B cell (primary cell): ENCODE data around the gene KYNU. TPM values are rescaled to one million over a fixed set of nuclear protein-coding genes. Genes with fewer than 3 reads are reported as not detected.

Experiments used
- ATAC-seq: fragments of 200-7000 bp; cut with Tn5 transposase; one replicate; pipeline ENCODE4 v1.10.0; 2021; ENCODE audit warnings: low read depth, mild to moderate bottlenecking, moderate number of reproducible peaks, moderate library complexity
- CTCF ChIA-PET: fragments of 350-600 bp; sonication (Branson Sonifier 250); formaldehyde crosslinking; loops from one replicate; lab custom pipeline; 2021; ENCODE audit warnings: antibody characterized with exemption, inconsistent platforms; lab: Charles Lee
- POLR2A ChIA-PET: fragments of 350-600 bp; sonication (Branson Sonifier 250); formaldehyde crosslinking; loops from one replicate; lab custom pipeline; 2021; ENCODE audit warnings: antibody characterized with exemption; lab: Charles Lee
- DNase-seq: peaks from one replicate; pipeline ENCODE4 v3.0.0; 2013
- H2AFZ ChIP-seq: 2 replicates; pipeline ENCODE4 v1.6.1; 2012; ENCODE audit warnings: mild to moderate bottlenecking, low read depth, low read length; ENCODE audit not compliant: insufficient read depth, poor library complexity, severe bottlenecking
- H3K27ac ChIP-seq, 2 donors: 1 replicate in 1 of 2; 2 replicates in 1 of 2; pipeline ENCODE4 v1.5.1; 2012 to 2013; ENCODE audit warnings: low read length in 2 of 2, mild to moderate bottlenecking in 2 of 2, moderate library complexity in 1 of 2
- H3K27me3 ChIP-seq, 4 experiments: fragments of 200-600 bp in 1 of 4; sonication (generic) in 1 of 4; replicated peaks in 1 of 4; 1 replicate in 2 of 4; 2 replicates in 2 of 4; pipeline versions ENCODE4 v1.6.1 to v1.7.0; 2013 to 2016; ENCODE audit warnings: low read length in 3 of 4, mild to moderate bottlenecking in 2 of 4, mixed read lengths in 1 of 4, moderate library complexity in 1 of 4; ENCODE audit not compliant: insufficient read depth in 4 of 4, control insufficient read depth in 3 of 4; ENCODE audit errors: control extremely low read depth in 1 of 4
- H3K36me3 ChIP-seq, 2 experiments: replicated peaks in 1 of 2; 1 replicate in 1 of 2; 2 replicates in 1 of 2; pipeline versions ENCODE4 v1.6.1 to v1.7.1; 2013; ENCODE audit warnings: low read length in 1 of 2; ENCODE audit not compliant: insufficient read depth in 2 of 2, control insufficient read depth in 1 of 2; ENCODE audit errors: control extremely low read depth in 1 of 2, extremely low read depth in 1 of 2
- H3K4me1 ChIP-seq, 2 donors: fragments of 200-600 bp in 1 of 2; sonication (generic) in 1 of 2; 1 replicate in 1 of 2; 2 replicates in 1 of 2; pipeline versions ENCODE4 v1.5.1 to v1.6.1; 2013 to 2017; ENCODE audit warnings: low read length in 2 of 2; ENCODE audit not compliant: control insufficient read depth in 2 of 2, insufficient read depth in 2 of 2
- H3K4me2 ChIP-seq: replicated peaks from 2 replicates; pipeline ENCODE3; 2012; ENCODE audit warnings: mild to moderate bottlenecking, low read depth, low read length; ENCODE audit not compliant: poor library complexity, severe bottlenecking
- H3K4me3 ChIP-seq, 5 experiments: fragments of 200-600 bp in 1 of 5; sonication (generic) in 1 of 5; 1 replicate in 3 of 5; 2 replicates in 2 of 5; pipeline versions ENCODE4 v1.5.1 to v1.7.0; 2011 to 2016; ENCODE audit warnings: low read length in 4 of 5, mild to moderate bottlenecking in 4 of 5, low read depth in 2 of 5, control low read depth in 1 of 5, moderate library complexity in 1 of 5; ENCODE audit not compliant: insufficient read depth in 1 of 5; ENCODE audit errors: control extremely low read depth in 1 of 5, extremely low read depth in 1 of 5
- H3K79me2 ChIP-seq: fragments of 200-600 bp; sonication (generic); one replicate; pipeline ENCODE4 v1.6.0; 2016; ENCODE audit warnings: low read length; ENCODE audit not compliant: control insufficient read depth, insufficient read depth
- H3K9ac ChIP-seq: fragments of 200-600 bp; sonication (generic); 2 replicates; pipeline ENCODE4 v1.6.1; 2017; ENCODE audit warnings: mild to moderate bottlenecking, low read length, moderate library complexity
- H3K9me3 ChIP-seq, 3 donors: one replicate each; pipeline versions ENCODE4 v1.6.1 to v1.7.1; 2013; ENCODE audit warnings: low read length in 2 of 3; ENCODE audit not compliant: control insufficient read depth in 2 of 3, insufficient read depth in 1 of 3; ENCODE audit errors: control extremely low read depth in 1 of 3
- H4K20me1 ChIP-seq: 2 replicates; pipeline ENCODE4 v1.6.0; 2012; ENCODE audit warnings: mild to moderate bottlenecking, low read length; ENCODE audit not compliant: insufficient read depth, control insufficient read depth, poor library complexity, severe bottlenecking
- H3K27ac Mint-ChIP-seq: one replicate; pipeline ENCODE4 v1.8.0; 2021; ENCODE audit warnings: mixed read lengths
- H3K27me3 Mint-ChIP-seq: one replicate; pipeline ENCODE4 v1.8.0; 2021; ENCODE audit warnings: mixed read lengths
- H3K4me1 Mint-ChIP-seq: one replicate; pipeline ENCODE4 v1.8.0; 2021; ENCODE audit warnings: mixed read lengths
- H3K4me3 Mint-ChIP-seq: one replicate; pipeline ENCODE4 v1.8.0; 2021; ENCODE audit warnings: mixed read lengths
- H3K9me3 Mint-ChIP-seq: one replicate; pipeline ENCODE4 v1.8.0; 2022; ENCODE audit warnings: mixed read lengths; ENCODE audit not compliant: insufficient read depth
- EZH2 ChIP-seq: IDR thresholded peaks from 2 replicates; pipeline ENCODE4 v1.6.1; 2012; ENCODE audit warnings: borderline replicate concordance, low read depth, mild to moderate bottlenecking, moderate library complexity, low read length; ENCODE audit not compliant: insufficient read depth, poor library complexity, severe bottlenecking
- WGBS: methylation state at CpG from one replicate; pipeline ENCODE4 v1.1.5; 2013; ENCODE audit warnings: missing lambda C conversion rate; ENCODE audit not compliant: insufficient coverage; 5-methylcytosine and 5-hydroxymethylcytosine counted together
- intact Hi-C: fragments of 100-400 bp; cut with micrococcal nuclease; formaldehyde crosslinking; loops from one replicate; pipeline ENCODE4 v1.10.0; 2022
- polyA plus RNA-seq: library from polyadenylated mRNA; depleted of rRNA; stranded (reverse); fragments of >200 nt; gene quantifications from 2 replicates; pipeline ENCODE4 v1.2.3, GENCODE V29; 2012
- total RNA-seq, 2 donors: library from RNA; stranded (reverse); fragments of 120-200 nt in 1 of 2; gene quantifications; 1 replicate in 1 of 2; 2 replicates in 1 of 2; pipeline versions ENCODE4 v1.2.3 to v1.2.4, GENCODE V29; 2013 to 2022
- TF ChIP-seq, protein P1 (sequence below): fragments of 200-600 bp; IDR thresholded peaks from one replicate; pipeline ENCODE4 v1.8.0; 2022; ENCODE audit warnings: antibody characterized with exemption, mild to moderate bottlenecking

The KYNU gene
- total and polyA plus RNA-seq, 2 donors (not counting 1 experiment from before 2014, with no cell fraction given): 14.5 to 46.2 TPM

DNA sequence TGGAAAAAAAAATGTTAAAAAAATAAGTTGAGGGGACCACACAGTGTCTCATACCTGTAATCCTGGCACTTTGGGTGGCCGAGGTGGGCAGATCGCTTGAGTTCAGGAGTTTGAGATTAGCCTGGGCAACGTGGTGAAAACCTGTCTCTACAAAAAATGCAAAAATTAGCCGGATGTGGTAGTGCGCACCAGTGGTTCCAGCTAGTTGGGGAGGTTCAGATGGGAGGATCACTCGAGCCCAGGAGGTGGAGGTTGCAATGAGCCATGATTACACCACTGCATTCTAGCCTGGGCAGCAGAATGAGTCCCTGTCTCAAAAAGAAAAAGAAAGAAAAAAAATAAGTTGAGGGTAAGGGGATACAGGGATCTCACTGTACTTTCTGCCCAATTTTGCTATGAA lies 6.1 kb upstream of the KYNU start:
- Mint-ChIP-seq H3K9me3 (no peaks in the 10 kb centered on the region), H3K4me3 (peak overlapping the region; percentile 24), H3K27me3 (no peaks in the 10 kb centered on the region), H3K27ac (peak overlapping the region; percentile 62), H3K4me1 (peaks cover 54% of the 10 kb centered on the region)
- H3K9me3 ChIP-seq: no peaks in the 10 kb centered on the region
- ChIA-PET POLR2A (no interaction called here), CTCF (interaction anchor here (1.9 kb wide), 1 partner anchor 114 kb away, joined by 4 read pairs; no protein-coding TSS in a partner anchor)
- no peak overlapping the region for H3K4me2 ChIP-seq
- intact Hi-C loops: no loop called here
- no peak overlapping the region for H3K9ac ChIP-seq
- no peak for TF ChIP-seq EZH2
- TF ChIP-seq, protein P1, sequence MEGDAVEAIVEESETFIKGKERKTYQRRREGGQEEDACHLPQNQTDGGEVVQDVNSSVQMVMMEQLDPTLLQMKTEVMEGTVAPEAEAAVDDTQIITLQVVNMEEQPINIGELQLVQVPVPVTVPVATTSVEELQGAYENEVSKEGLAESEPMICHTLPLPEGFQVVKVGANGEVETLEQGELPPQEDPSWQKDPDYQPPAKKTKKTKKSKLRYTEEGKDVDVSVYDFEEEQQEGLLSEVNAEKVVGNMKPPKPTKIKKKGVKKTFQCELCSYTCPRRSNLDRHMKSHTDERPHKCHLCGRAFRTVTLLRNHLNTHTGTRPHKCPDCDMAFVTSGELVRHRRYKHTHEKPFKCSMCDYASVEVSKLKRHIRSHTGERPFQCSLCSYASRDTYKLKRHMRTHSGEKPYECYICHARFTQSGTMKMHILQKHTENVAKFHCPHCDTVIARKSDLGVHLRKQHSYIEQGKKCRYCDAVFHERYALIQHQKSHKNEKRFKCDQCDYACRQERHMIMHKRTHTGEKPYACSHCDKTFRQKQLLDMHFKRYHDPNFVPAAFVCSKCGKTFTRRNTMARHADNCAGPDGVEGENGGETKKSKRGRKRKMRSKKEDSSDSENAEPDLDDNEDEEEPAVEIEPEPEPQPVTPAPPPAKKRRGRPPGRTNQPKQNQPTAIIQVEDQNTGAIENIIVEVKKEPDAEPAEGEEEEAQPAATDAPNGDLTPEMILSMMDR: no peak
- H3K36me3 ChIP-seq: no peaks in the 10 kb centered on the region
- no peaks in the 10 kb centered on the region for H3K27me3 ChIP-seq
- no peaks in the 10 kb centered on the region for H3K79me2 ChIP-seq
- WGBS: 83% methylated on average over 6 of the region's 6 CpGs
- peaks cover 25 to 38% of the 10 kb centered on the region in 2 donors for H3K4me1 ChIP-seq
- no peak for ATAC-seq
- peak; percentile 16 for DNase-seq
- no peak overlapping the region for H3K27ac ChIP-seq
- no peak overlapping the region for H2AFZ ChIP-seq
- no peak overlapping the region for H3K4me3 ChIP-seq
- no peaks in the 10 kb centered on the region for H4K20me1 ChIP-seq

DNA sequence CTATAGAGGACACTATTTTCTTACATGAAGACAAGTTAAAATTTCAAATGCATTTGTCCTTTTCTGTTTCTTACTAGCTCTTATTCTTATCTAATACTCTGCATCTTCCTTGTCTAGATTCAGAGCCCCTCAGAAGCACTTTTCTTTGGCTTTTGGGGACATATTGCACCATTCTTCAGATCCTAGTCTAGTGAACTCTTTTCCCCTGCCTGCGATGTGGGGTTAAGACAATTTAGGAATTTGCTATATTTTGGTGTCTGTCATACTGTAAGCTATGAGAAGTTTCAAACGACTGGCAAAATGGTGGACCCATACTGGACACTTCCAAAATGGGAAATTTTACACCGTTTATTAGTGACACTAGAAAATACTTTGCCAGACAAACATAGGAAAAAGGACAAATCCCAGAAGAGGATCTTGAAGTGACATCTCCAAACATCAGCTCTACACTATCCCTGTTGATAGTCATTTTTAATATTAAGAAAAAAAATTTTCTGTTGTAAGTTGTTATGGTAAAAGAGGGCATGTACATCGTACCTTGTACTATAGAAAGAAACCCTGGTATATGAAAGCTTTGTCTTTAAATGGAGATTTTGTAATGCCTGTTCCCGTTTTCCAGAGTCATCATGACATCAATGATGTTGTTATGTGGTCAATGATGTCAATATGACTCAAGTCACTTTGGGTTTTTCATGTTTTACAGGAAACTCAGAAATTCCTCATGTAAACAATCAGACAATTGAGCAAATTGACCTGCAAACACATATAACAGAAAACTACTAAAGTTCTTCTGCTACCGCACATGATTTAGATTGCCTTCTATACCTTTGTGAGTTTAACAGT lies 4.4 kb upstream of the KYNU start:
- POLR2A ChIA-PET: interaction anchor here (0.9 kb wide), 1 partner anchor 8 kb away, joined by 3 read pairs; no protein-coding TSS in a partner anchor
- CTCF ChIA-PET: interaction anchor here (1.7 to 1.9 kb wide), 2 partner anchors 9 to 112 kb away, joined by 4 to 7 read pairs; no protein-coding TSS in a partner anchor
- H3K4me3 ChIP-seq: no peak overlapping the region
- peak; percentile 36 for DNase-seq
- Mint-ChIP-seq H3K9me3 (no peaks in the 10 kb centered on the region), H3K27me3 (no peaks in the 10 kb centered on the region), H3K27ac (peak overlapping the region; percentile 54), H3K4me1 (peaks cover 51% of the 10 kb centered on the region), H3K4me3 (peak overlapping the region; percentile 66)
- H3K79me2 ChIP-seq: peaks cover 10% of the 10 kb centered on the region
- H3K36me3 ChIP-seq: no peaks in the 10 kb centered on the region
- H3K9me3 ChIP-seq: no peaks in the 10 kb centered on the region
- H4K20me1 ChIP-seq: no peaks in the 10 kb centered on the region
- ATAC-seq: no peak
- peak overlapping the region in 1 of 2 donors; percentile 64 for H3K27ac ChIP-seq
- peak overlapping the region; percentile 17 for H3K4me2 ChIP-seq
- H3K27me3 ChIP-seq: no peaks in the 10 kb centered on the region
- peak overlapping the region; percentile 4 for H2AFZ ChIP-seq
- 100% methylated on average over 3 of the region's 6 CpGs for WGBS
- H3K4me1 ChIP-seq: peaks cover 22 to 32% of the 10 kb centered on the region in 2 donors
- intact Hi-C loops: no loop called here
- H3K9ac ChIP-seq: peak overlapping the region; percentile 21
- TF ChIP-seq, protein P1: no peak
- no peak for TF ChIP-seq EZH2
